ENCODE measurements around the gene CRYBA2. TPM values are rescaled to one million over a fixed set of nuclear protein-coding genes. Genes with fewer than 3 reads are reported as not detected.

CRYBA2 gene
- 0.26 TPM in 1 of 2 replicates, not detected in the other for polyA plus RNA-seq (2011; rRNA removed)
- polyA minus RNA-seq (2011; rRNA and poly(A)+ RNA removed) = not detected in 2 replicates

- DNase-seq (ENCODE audit: low read depth) = no peak
- ChIA-PET POLR2A (no interaction called here), CTCF (interaction anchor here (0.8 to 3.5 kb wide), 8 partner anchors 10 to 161 kb away, joined by 3 to 36 read pairs (median 6); no protein-coding TSS in a partner anchor)
- Histone ChIP-seq H3K36me3 (ENCODE audit: control insufficient read depth, insufficient read depth, low read length) (no peaks in the 10 kb centered on the region), H3K27me3 (ENCODE audit: control insufficient read depth, insufficient read depth, low read length) (peaks cover 69% of the 10 kb centered on the region), H3K4me3 (ENCODE audit: low read depth, low read length) (peak within 1 kb of the TSS; percentile 29)
- TF ChIP-seq CTCF (IDR thresholded peaks at IDR 0.05; ENCODE audit: insufficient read depth, low read depth, low read length) = peak; percentile 27; the same call in 1 of the 2 replicates
Observed at GRCh38 chr2:218993345-218994315, at the start of gene CRYBA2. CRYBA2 (minus strand) TSS chr2:218993422; CDS start chr2:218993176, 246 bp downstream.

- POLR2A ChIA-PET = no interaction called here
- no peak for TF ChIP-seq CTCF (IDR thresholded peaks at IDR 0.05; ENCODE audit: insufficient read depth, low read depth, low read length)
- no peak for DNase-seq (ENCODE audit: low read depth)
- Histone ChIP-seq H3K36me3 (ENCODE audit: control insufficient read depth, insufficient read depth, low read length) (no peaks in the 10 kb centered on the region), H3K27me3 (ENCODE audit: control insufficient read depth, insufficient read depth, low read length) (peaks cover 18% of the 10 kb centered on the region), H3K4me3 (ENCODE audit: low read depth, low read length) (no peak overlapping the region)
- CTCF ChIA-PET = interaction anchor here (0.8 to 3.3 kb wide), 6 partner anchors 13 to 117 kb away, joined by 3 to 17 read pairs (median 3); no protein-coding TSS in a partner anchor
Observed at GRCh38 chr2:219042750-219043149, 49.5 kb upstream of the CRYBA2 start.

GRCh38 chr2:219042157-219042556 is 48.9 kb upstream of the CRYBA2 start:
- Histone ChIP-seq H3K27me3 (ENCODE audit: control insufficient read depth, insufficient read depth, low read length) (peaks cover 22% of the 10 kb centered on the region), H3K4me3 (ENCODE audit: low read depth, low read length) (no peak overlapping the region), H3K36me3 (ENCODE audit: control insufficient read depth, insufficient read depth, low read length) (no peaks in the 10 kb centered on the region)
- no peak for TF ChIP-seq CTCF (IDR thresholded peaks at IDR 0.05; ENCODE audit: insufficient read depth, low read depth, low read length)
- DNase-seq (ENCODE audit: low read depth) = no peak
- POLR2A ChIA-PET = no interaction called here
- CTCF ChIA-PET = interaction anchor here (0.8 to 3.3 kb wide), 9 partner anchors 12 to 118 kb away, joined by 3 to 17 read pairs (median 5); no protein-coding TSS in a partner anchor

- H3K27me3 ChIP-seq (ENCODE audit: control insufficient read depth, insufficient read depth, low read length) = peaks cover 22% of the 10 kb centered on the region
Observed at GRCh38 chr2:219041252-219041651, 48.0 kb upstream of the CRYBA2 start, which contains the start of gene CFAP65. CFAP65 (minus strand) TSS chr2:219041516; CDS start chr2:219039048, 2,468 bp downstream.

More at GRCh38 chr2:219041252-219041651, 48.0 kb upstream of the CRYBA2 start, which contains the start of gene CFAP65:
- CTCF ChIA-PET = interaction anchor here (0.8 to 3.3 kb wide), 9 partner anchors 10 to 117 kb away, joined by 3 to 17 read pairs (median 5); no protein-coding TSS in a partner anchor
- TF ChIP-seq CTCF (IDR thresholded peaks at IDR 0.05; ENCODE audit: insufficient read depth, low read depth, low read length) = no peak
- no peak for DNase-seq (ENCODE audit: low read depth)
- Histone ChIP-seq H3K4me3 (ENCODE audit: low read depth, low read length) (peak within 1 kb of the TSS; percentile 40), H3K36me3 (ENCODE audit: control insufficient read depth, insufficient read depth, low read length) (no peaks in the 10 kb centered on the region)
- POLR2A ChIA-PET = no interaction called here
